ENCODE measurements around the gene NDUFB11.

DNA sequence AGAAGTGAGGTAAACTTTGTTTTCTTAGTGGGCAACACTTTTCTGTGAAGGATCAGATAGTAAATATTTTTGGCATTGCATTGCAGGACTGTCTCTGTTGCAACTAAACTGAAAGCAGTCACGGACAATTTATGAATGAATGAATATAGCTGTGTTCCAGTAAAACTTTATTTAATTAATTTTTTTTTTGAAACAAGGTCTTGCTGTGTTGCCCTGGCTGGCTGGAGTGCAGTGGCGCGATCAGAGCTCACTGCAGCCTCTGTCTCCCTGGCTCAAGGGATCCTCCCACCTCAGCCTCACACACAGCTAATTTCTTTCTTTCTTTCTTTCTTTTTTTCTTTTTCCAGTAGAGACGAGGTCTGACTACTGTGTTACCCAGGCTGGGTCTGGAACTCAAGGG is 16.3 kb upstream of the NDUFB11 start:
- TF ChIP-seq, protein P1, sequence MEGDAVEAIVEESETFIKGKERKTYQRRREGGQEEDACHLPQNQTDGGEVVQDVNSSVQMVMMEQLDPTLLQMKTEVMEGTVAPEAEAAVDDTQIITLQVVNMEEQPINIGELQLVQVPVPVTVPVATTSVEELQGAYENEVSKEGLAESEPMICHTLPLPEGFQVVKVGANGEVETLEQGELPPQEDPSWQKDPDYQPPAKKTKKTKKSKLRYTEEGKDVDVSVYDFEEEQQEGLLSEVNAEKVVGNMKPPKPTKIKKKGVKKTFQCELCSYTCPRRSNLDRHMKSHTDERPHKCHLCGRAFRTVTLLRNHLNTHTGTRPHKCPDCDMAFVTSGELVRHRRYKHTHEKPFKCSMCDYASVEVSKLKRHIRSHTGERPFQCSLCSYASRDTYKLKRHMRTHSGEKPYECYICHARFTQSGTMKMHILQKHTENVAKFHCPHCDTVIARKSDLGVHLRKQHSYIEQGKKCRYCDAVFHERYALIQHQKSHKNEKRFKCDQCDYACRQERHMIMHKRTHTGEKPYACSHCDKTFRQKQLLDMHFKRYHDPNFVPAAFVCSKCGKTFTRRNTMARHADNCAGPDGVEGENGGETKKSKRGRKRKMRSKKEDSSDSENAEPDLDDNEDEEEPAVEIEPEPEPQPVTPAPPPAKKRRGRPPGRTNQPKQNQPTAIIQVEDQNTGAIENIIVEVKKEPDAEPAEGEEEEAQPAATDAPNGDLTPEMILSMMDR (IDR thresholded peaks at IDR 0.05), result no peak
- TF ChIP-seq EZH2 (IDR thresholded peaks at IDR 0.05), result no peak
